HUES48 (cell line): ENCODE results near the gene PHLDB3.
A peak's percentile ranks its signal among the peaks of the same experiment; 100 is the strongest.
"Not testable (repeated sequence)": the region's sequence is repeated elsewhere in the genome, so short reads cannot be mapped to it uniquely, and the experiment has no call there.

Source experiments
- H3K27ac ChIP-seq: one replicate; pipeline ENCODE4 v1.7.0; 2013; ENCODE audit warnings: low read depth, low read length, inconsistent platforms
- H3K27me3 ChIP-seq: 2 replicates; pipeline ENCODE4 v1.6.1; 2013; ENCODE audit warnings: mild to moderate bottlenecking, low read length; ENCODE audit not compliant: control insufficient read depth, insufficient read depth
- H3K36me3 ChIP-seq: 2 replicates; pipeline ENCODE4 v1.6.1; 2013; ENCODE audit warnings: low read length; ENCODE audit not compliant: control insufficient read depth, insufficient read depth
- H3K4me1 ChIP-seq: 2 replicates; pipeline ENCODE4 v1.6.1; 2013; ENCODE audit warnings: mild to moderate bottlenecking, low read length; ENCODE audit not compliant: control insufficient read depth, insufficient read depth
- H3K4me3 ChIP-seq: 2 replicates; pipeline ENCODE4 v1.5.1; 2013; ENCODE audit warnings: mild to moderate bottlenecking, low read depth, low read length
- H3K9ac ChIP-seq: 2 replicates; pipeline ENCODE4 v1.6.1; 2013; ENCODE audit warnings: mild to moderate bottlenecking, low read depth, low read length, moderate library complexity
- H3K9me3 ChIP-seq: 2 replicates; pipeline ENCODE4 v1.6.1; 2013; ENCODE audit warnings: low read length; ENCODE audit not compliant: control insufficient read depth, insufficient read depth

The PHLDB3 gene

DNA sequence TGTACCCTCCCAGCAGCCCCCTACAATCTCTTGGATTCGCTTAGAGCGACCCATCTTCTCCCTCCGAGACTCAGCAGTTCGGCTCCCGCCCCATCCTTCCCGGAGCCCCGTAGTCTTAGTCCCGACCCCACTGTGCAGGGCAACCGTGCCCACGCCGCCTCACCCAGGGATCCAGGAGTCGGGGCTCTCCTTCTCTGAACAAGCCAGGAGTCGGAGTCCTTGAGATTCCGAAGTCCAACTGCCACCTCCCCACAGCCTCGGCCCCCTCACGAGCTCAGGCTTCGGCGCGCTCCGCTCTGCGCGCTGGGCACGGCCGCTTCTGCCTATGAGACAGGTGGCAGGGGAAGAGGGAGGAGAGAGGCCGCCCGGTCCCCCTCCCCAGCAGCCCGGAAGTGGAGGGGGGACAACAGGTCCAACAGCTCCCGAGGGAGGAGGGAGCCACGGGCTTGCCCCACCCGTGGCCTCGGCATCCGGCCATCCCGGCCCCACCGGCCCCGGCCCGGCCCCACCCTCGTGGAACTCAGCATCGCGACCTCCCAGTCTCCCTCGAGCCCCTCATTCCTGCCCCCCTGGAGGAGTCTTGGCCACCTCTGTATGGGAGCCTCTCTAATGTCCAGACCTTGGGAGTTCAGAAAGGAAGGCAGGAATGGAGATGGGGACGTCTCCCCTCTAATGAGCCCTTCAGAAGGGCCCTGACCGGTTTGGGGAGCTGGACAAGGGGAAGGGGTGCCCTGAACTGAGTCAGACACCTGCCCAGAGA is at the start of gene PHLDB3:
TSS of gene PHLDB3 (minus strand) at position 321 of the 760 bp plus-strand sequence. CDS start 628 bp downstream, outside the sequence.
- H3K27me3 ChIP-seq = peaks cover 14% of the 10 kb centered on the region
- peak within 1 kb of the TSS; percentile 78 for H3K4me3 ChIP-seq
- H3K9ac ChIP-seq = peak within 1 kb of the TSS; percentile 1; the same call in 1 of the 2 replicates
- peaks cover 8% of the 10 kb centered on the region; the same call in 1 of the 2 replicates for H3K36me3 ChIP-seq
- no peaks in the 10 kb centered on the region; the same call in 1 of the 2 replicates for H3K4me1 ChIP-seq
- no peak within 1 kb of the TSS for H3K27ac ChIP-seq
- H3K9me3 ChIP-seq = no peaks in the 10 kb centered on the region

DNA sequence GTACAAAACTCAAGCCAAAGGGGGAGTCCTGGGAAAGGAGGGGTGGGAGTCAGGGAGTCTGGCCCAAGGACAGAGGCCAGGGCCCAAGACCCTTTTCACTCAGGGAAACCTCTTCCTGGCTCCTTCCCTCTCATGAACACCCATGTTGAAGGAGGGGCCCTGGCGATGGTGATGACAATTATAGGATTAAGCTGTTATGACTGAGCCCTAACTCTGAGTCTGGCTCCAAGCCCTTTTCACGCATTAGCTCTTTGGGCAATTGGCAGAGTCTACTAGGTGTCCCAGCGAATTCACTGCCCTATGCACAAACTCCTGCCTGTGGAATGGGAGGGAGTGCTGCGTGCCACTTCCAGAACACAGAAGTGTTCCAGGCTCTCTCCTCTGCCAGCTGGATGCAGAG is 49.1 kb upstream of the PHLDB3 start:
- Histone ChIP-seq H3K36me3 (peaks cover 62% of the 10 kb centered on the region), H3K4me3 (no peak overlapping the region), H3K27ac (no peak overlapping the region), H3K9ac (no peak overlapping the region), H3K4me1 (no peaks in the 10 kb centered on the region), H3K27me3 (no peaks in the 10 kb centered on the region), H3K9me3 (no peaks in the 10 kb centered on the region)

DNA sequence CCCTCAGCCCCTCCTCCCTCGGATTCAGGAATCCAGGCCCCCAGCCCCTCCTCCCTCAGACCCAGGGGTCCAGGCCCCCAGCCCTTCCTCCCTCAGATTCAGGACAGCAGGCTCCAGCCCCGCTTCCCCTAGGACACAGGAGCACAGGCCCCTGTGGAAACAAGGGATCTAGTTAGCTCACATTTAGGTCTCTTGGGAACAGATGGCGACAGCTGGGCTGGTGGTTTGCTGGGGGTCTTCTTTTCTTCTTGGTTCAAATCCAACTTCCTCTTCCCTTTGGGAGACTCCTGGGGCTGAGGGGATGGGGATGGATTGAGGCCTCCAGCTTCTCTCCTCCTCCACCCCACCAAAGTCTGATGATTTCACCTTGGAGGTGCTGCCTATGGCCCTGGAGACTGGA is 48.1 kb upstream of the PHLDB3 start:
- H3K36me3 ChIP-seq = peaks cover 57% of the 10 kb centered on the region
- H3K9ac ChIP-seq = no peak overlapping the region
- no peak overlapping the region for H3K27ac ChIP-seq
- no peaks in the 10 kb centered on the region for H3K9me3 ChIP-seq
- no peak overlapping the region for H3K4me3 ChIP-seq
- no peaks in the 10 kb centered on the region for H3K27me3 ChIP-seq
- H3K4me1 ChIP-seq = no peaks in the 10 kb centered on the region

DNA sequence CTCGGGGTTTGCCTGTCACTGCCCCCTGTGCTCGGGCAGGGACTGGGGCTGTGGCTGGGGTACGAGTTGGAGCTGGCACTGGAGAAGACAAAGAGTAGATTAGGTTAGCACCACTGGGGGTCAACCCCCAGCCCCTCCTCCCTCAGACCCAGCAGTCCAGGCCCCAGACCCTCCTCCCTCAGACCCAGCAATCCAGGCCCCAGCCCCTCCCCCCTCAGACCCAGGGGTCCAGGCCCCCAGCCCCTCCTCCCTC is 47.6 kb upstream of the PHLDB3 start:
- Histone ChIP-seq H3K4me3 (no peak overlapping the region), H3K36me3 (peaks cover 53% of the 10 kb centered on the region), H3K27ac (no peak overlapping the region), H3K9ac (no peak overlapping the region), H3K27me3 (no peaks in the 10 kb centered on the region), H3K9me3 (no peaks in the 10 kb centered on the region), H3K4me1 (no peaks in the 10 kb centered on the region)

DNA sequence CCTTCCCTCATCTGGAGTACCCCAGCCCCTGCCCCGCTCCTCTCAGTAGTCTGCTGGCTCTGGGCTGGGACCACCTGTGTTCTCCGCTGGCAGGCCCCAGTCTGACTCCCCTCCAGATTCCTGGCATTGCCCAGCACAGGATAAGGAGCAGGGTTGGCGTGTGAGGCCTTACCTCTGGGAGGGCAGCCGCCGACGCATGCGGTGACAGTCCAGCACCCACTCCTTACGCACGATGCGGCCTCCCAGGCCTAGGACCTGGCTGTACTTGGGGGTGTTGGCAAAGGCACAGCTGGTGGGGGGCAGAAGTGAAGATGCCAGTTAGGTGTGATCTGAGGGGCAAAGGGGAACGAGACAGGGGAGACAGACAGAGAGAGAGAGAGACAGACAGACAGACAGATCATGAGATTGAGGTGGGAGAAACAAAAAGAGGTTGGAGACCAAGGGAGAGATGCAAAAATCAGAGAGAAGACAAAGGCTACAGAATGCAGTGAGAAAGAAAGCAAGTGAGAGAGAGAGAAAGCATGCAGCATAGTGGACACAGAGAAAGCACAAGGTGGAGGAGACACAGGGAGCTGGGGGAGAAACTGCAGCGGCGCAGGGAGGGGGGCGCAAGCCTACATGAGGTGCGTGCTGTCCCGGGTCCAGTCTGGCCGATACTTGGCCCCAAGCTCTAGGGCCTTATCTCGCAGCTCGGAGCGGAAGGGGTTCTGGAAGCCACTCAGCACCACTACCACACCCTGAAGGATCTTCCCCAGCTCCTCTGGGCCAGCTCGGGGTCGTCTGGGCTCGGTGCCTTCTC is 47.1 kb upstream of the PHLDB3 start:
- Histone ChIP-seq H3K9ac (no peak overlapping the region), H3K4me1 (no peaks in the 10 kb centered on the region), H3K27ac (no peak overlapping the region), H3K9me3 (no peaks in the 10 kb centered on the region), H3K36me3 (peaks cover 53% of the 10 kb centered on the region), H3K27me3 (no peaks in the 10 kb centered on the region), H3K4me3 (no peak overlapping the region)

DNA sequence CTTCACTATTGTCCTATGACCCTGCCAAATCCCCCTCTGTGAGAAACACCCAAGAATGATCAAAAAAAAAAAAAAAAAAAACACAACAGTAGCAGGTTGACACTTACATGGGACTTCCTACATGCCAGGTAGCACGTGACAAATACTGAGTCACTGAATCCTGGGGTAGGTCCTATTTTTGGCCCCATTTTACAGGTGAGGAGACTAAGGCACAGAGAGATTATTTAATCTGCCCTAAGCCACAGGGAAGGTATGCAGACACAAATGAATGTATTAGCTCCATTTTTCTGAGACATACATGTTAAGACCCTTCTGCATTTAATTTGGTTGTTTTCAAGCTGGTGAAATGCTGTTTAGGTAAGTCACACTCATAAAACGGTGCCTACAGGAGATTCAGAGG is 44.2 kb upstream of the PHLDB3 start:
- H3K4me3 ChIP-seq = no peak overlapping the region
- no peak overlapping the region for H3K27ac ChIP-seq
- no peak overlapping the region for H3K9ac ChIP-seq
- peaks cover 60% of the 10 kb centered on the region for H3K36me3 ChIP-seq
- no peaks in the 10 kb centered on the region for H3K4me1 ChIP-seq
- no peaks in the 10 kb centered on the region for H3K9me3 ChIP-seq
- no peaks in the 10 kb centered on the region for H3K27me3 ChIP-seq

DNA sequence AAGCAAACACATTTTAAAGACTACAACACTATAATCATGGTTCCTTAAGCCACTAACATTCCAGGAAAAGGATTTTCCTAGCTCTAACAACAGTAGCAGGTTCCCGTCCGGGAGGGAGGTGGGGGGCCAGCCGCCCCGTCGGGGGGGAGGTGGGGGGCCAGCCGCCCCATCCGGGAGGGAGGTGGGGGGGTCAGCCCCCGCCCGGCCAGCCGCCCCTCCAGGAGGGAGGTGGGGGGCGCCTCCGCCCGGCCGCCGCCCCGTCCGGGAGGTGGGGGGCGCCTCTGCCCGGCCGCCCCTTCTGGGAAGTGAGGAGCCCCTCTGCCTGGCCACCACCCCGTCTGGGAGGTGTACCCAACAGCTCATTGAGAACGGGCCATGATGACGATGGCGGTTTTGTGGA is 43.4 kb upstream of the PHLDB3 start:
- H3K4me3 ChIP-seq, H3K27me3 ChIP-seq, H3K4me1 ChIP-seq, H3K9ac ChIP-seq, H3K27ac ChIP-seq, H3K9me3 ChIP-seq: not testable (repeated sequence)
- peaks cover 60% of the 10 kb centered on the region for H3K36me3 ChIP-seq

DNA sequence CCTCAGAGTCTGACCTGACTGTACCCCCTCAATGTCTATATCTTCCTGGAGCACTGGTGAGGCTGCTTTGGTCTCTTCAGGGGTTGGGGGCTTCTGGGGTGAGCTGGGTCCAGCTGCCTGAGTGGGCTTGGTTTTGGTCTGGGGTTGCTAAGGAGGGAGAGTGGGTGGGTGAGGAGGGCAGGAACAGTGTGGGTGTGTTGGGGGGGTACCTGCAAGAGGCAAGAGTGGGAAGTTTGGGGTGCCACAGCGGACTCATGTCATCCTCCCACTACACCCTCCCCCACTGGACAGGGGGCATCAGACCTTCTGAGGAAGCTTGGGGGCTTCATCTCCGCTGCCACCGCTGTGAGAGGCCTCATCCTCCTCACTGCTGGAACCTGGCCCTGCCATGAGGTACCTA is 42.0 kb upstream of the PHLDB3 start:
- Histone ChIP-seq H3K27ac (no peak overlapping the region), H3K4me1 (no peaks in the 10 kb centered on the region), H3K27me3 (no peaks in the 10 kb centered on the region), H3K4me3 (no peak overlapping the region), H3K9ac (no peak overlapping the region), H3K36me3 (peaks cover 63% of the 10 kb centered on the region), H3K9me3 (no peaks in the 10 kb centered on the region)

DNA sequence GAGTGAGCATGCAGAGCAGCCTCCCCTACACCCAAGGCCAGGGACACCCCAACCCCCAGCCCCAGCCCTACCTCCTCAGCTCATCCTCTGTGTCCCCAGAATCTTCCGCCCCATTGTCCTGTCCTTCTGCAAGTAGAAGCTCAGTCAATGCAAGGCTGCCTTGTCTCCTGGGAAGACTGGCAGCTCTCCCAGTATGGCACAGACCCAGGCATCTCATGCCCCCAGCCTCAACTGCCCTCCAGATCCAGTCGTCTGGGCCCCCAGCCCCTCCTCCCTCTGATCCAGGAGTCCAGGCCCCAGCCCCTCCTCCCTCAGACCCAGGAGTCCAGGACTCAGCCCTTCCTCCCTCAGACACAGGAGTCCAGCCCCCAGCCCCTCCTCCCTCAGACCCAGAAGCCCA is 41.4 kb upstream of the PHLDB3 start:
- H3K27ac ChIP-seq = no peak overlapping the region
- no peaks in the 10 kb centered on the region for H3K9me3 ChIP-seq
- peaks cover 61% of the 10 kb centered on the region for H3K36me3 ChIP-seq
- H3K4me3 ChIP-seq = no peak overlapping the region
- no peak overlapping the region for H3K9ac ChIP-seq
- H3K27me3 ChIP-seq = no peaks in the 10 kb centered on the region
- no peaks in the 10 kb centered on the region for H3K4me1 ChIP-seq

DNA sequence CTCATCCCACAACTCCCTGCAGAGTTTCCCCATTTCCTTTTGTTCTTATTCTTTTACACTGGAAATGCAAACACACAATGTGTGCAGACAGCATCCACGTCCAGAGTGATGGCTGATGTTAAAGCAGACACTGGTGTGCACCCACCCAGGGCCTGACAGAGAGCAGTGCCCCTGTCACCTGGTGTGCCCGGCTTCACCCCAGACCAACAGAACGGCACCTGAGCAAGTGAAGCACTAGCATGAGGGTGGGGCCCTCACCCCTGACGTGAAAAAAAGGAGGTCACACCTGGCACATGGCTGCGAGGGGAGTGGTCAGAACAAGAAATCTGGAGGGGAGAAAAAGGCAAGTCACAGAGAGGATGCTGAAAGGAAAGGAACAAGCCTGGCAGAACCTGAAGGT is 40.7 kb upstream of the PHLDB3 start:
- Histone ChIP-seq H3K4me1 (no peaks in the 10 kb centered on the region), H3K27ac (no peak overlapping the region), H3K9ac (no peak overlapping the region), H3K27me3 (no peaks in the 10 kb centered on the region), H3K4me3 (no peak overlapping the region), H3K9me3 (no peaks in the 10 kb centered on the region), H3K36me3 (peaks cover 62% of the 10 kb centered on the region)

DNA sequence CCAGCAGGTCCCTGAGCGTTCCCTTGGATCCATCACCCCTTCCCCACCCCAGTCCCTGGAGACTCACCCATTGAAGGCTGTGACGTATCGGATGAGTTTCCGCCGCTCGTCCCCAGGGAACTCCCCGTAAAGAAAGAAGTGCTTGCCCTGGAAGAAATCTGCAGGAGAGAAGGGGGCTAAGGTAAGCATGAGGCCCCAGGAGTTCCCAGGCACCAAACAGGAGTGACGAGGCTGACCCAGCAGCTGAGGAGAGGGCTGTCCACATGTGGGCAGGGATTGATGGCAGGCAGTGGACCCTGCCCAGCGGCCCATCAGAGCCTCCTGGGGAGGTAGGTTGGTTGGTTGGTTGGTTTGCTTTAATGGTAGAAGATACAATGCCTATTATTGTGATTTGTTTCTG is 39.5 kb upstream of the PHLDB3 start:
- H3K36me3 ChIP-seq = peaks cover 61% of the 10 kb centered on the region
- no peaks in the 10 kb centered on the region for H3K4me1 ChIP-seq
- H3K27ac ChIP-seq = no peak overlapping the region
- H3K4me3 ChIP-seq = no peak overlapping the region
- H3K27me3 ChIP-seq = no peaks in the 10 kb centered on the region
- no peak overlapping the region for H3K9ac ChIP-seq
- H3K9me3 ChIP-seq = 0 out of 2 replicates have a peak, but pooled peaks cover 4% of the 10 kb centered on the region
